Skeletal muscle tissue (tissue), 4 donors: ENCODE data around the gene LHPP. TPM values are rescaled to one million over a fixed set of nuclear protein-coding genes. Genes with fewer than 3 reads are reported as not detected.
A peak's percentile ranks its signal among the peaks of the same experiment; 100 is the strongest.

Experiments used
- H3K27ac ChIP-seq: one replicate; pipeline ENCODE4 v1.7.0; 2013; ENCODE audit warnings: mild to moderate bottlenecking, low read depth, low read length, inconsistent platforms
- H3K27me3 ChIP-seq, 3 donors: one replicate each; pipeline ENCODE4 v1.7.0; 2013; ENCODE audit warnings: low read length in 3 of 3; ENCODE audit not compliant: control insufficient read depth in 3 of 3, insufficient read depth in 3 of 3
- H3K36me3 ChIP-seq, 3 donors: one replicate each; pipeline ENCODE4 v1.7.0; 2013; ENCODE audit warnings: low read length in 3 of 3; ENCODE audit not compliant: control insufficient read depth in 3 of 3, insufficient read depth in 3 of 3
- H3K4me1 ChIP-seq, 3 donors: one replicate each; pipeline ENCODE4 v1.7.0; 2013; ENCODE audit warnings: low read length in 3 of 3, mild to moderate bottlenecking in 3 of 3; ENCODE audit not compliant: control insufficient read depth in 3 of 3, insufficient read depth in 3 of 3
- H3K4me3 ChIP-seq, 3 donors: one replicate each; pipeline ENCODE4 v1.7.0; 2013; ENCODE audit warnings: low read length in 3 of 3
- H3K9ac ChIP-seq, 3 donors: one replicate each; pipeline ENCODE4 v1.7.0; 2013; ENCODE audit warnings: low read length in 3 of 3, mild to moderate bottlenecking in 3 of 3, moderate library complexity in 2 of 3, low read depth in 1 of 3
- H3K9me3 ChIP-seq, 3 donors: one replicate each; pipeline ENCODE4 v1.7.0; 2013; ENCODE audit warnings: low read length in 3 of 3; ENCODE audit not compliant: control insufficient read depth in 3 of 3
- total RNA-seq: library from RNA; depleted of rRNA; stranded (reverse); fragments of >200 nt; gene quantifications from one replicate; pipeline ENCODE4 v1.2.3, GENCODE V29; 2014
- donor health status: Osteomylitis.

Gene LHPP
- total RNA-seq, 1 donor from 2014 or later: 4.2 TPM

- Histone ChIP-seq H3K36me3 (no peaks in the 10 kb centered on the region), H3K27ac (peak overlapping the region; percentile 65), H3K4me3 (peak overlapping the region in 1 of 3 donors; percentile 21), H3K4me1 (peaks cover 79 to 99% (median 88%) of the 10 kb centered on the region in 3 donors), H3K9ac (peak overlapping the region in 1 of 3 donors; percentile 74), H3K9me3 (no peaks in the 10 kb centered on the region), H3K27me3 (no peaks in the 10 kb centered on the region)
Observed at GRCh38 chr10:124625831-124626238, 164.2 kb downstream of the LHPP start.

- Histone ChIP-seq H3K4me3 (no peak overlapping the region), H3K36me3 (no peaks in the 10 kb centered on the region), H3K27me3 (no peaks in the 10 kb centered on the region), H3K27ac (peak overlapping the region; percentile 65), H3K4me1 (peaks cover 79 to 100% (median 89%) of the 10 kb centered on the region in 3 donors), H3K9ac (peak overlapping the region in 2 of 3 donors; percentile 5 to 50), H3K9me3 (no peaks in the 10 kb centered on the region)
Observed at GRCh38 chr10:124626759-124627380, 165.2 kb downstream of the LHPP start.

- Histone ChIP-seq H3K9me3 (no peaks in the 10 kb centered on the region), H3K9ac (peak overlapping the region in 2 of 3 donors; percentile 57 to 64), H3K4me1 (peaks cover 84 to 98% (median 90%) of the 10 kb centered on the region in 3 donors), H3K27me3 (no peaks in the 10 kb centered on the region), H3K27ac (peak overlapping the region; percentile 41), H3K36me3 (no peaks in the 10 kb centered on the region), H3K4me3 (peak overlapping the region in 2 of 3 donors; percentile 23 to 29)
Observed at GRCh38 chr10:124627866-124628675, 166.4 kb downstream of the LHPP start.

GRCh38 chr10:124628676-124629021 is 167.0 kb downstream of the LHPP start:
- peak overlapping the region; percentile 41 for H3K27ac ChIP-seq
- no peaks in the 10 kb centered on the region for H3K9me3 ChIP-seq
- no peaks in the 10 kb centered on the region for H3K36me3 ChIP-seq
- H3K27me3 ChIP-seq: no peaks in the 10 kb centered on the region
- peaks cover 84 to 93% (median 87%) of the 10 kb centered on the region in 3 donors for H3K4me1 ChIP-seq
- peak overlapping the region in 2 of 3 donors; percentile 6 to 23 for H3K4me3 ChIP-seq
- peak overlapping the region in 2 of 3 donors; percentile 57 to 64 for H3K9ac ChIP-seq

GRCh38 chr10:124629415-124629814 is 167.8 kb downstream of the LHPP start:
- H3K9me3 ChIP-seq: no peaks in the 10 kb centered on the region
- no peak overlapping the region for H3K9ac ChIP-seq
- peak overlapping the region; percentile 41 for H3K27ac ChIP-seq
- H3K36me3 ChIP-seq: no peaks in the 10 kb centered on the region
- H3K4me1 ChIP-seq: peaks cover 80 to 85% (median 81%) of the 10 kb centered on the region in 3 donors
- H3K27me3 ChIP-seq: no peaks in the 10 kb centered on the region
- no peak overlapping the region for H3K4me3 ChIP-seq

GRCh38 chr10:124629842-124630241 is 168.2 kb downstream of the LHPP start:
- no peak overlapping the region for H3K9ac ChIP-seq
- H3K36me3 ChIP-seq: no peaks in the 10 kb centered on the region
- no peak overlapping the region for H3K4me3 ChIP-seq
- peak overlapping the region; percentile 41 for H3K27ac ChIP-seq
- peaks cover 76 to 81% (median 77%) of the 10 kb centered on the region in 3 donors for H3K4me1 ChIP-seq
- no peaks in the 10 kb centered on the region for H3K9me3 ChIP-seq
- H3K27me3 ChIP-seq: no peaks in the 10 kb centered on the region

GRCh38 chr10:124630551-124630950 is 168.9 kb downstream of the LHPP start:
- Histone ChIP-seq H3K9me3 (no peaks in the 10 kb centered on the region), H3K4me3 (no peak overlapping the region), H3K4me1 (peaks cover 70 to 74% (median 72%) of the 10 kb centered on the region in 3 donors), H3K36me3 (peaks cover 0 to 2% (median 0%) of the 10 kb centered on the region in 3 donors), H3K27ac (peak overlapping the region; percentile 54), H3K27me3 (no peaks in the 10 kb centered on the region), H3K9ac (peak overlapping the region in 1 of 3 donors; percentile 25)

GRCh38 chr10:124632064-124632531 is 170.5 kb downstream of the LHPP start:
- Histone ChIP-seq H3K4me3 (peak overlapping the region in 2 of 3 donors; percentile 48 to 65), H3K27ac (peak overlapping the region; percentile 25), H3K27me3 (no peaks in the 10 kb centered on the region), H3K36me3 (peaks cover 0 to 2% (median 0%) of the 10 kb centered on the region in 3 donors), H3K9me3 (no peaks in the 10 kb centered on the region), H3K9ac (peak overlapping the region; percentile 10 to 75 (median 69)), H3K4me1 (peaks cover 57 to 60% (median 59%) of the 10 kb centered on the region in 3 donors)

GRCh38 chr10:124632566-124632965 is 170.9 kb downstream of the LHPP start:
- H3K9me3 ChIP-seq: no peaks in the 10 kb centered on the region
- H3K36me3 ChIP-seq: peaks cover 0 to 2% (median 0%) of the 10 kb centered on the region in 3 donors
- peak overlapping the region in 2 of 3 donors; percentile 69 to 75 for H3K9ac ChIP-seq
- peak overlapping the region in 2 of 3 donors; percentile 48 to 65 for H3K4me3 ChIP-seq
- no peaks in the 10 kb centered on the region for H3K27me3 ChIP-seq
- H3K4me1 ChIP-seq: peaks cover 52 to 60% (median 54%) of the 10 kb centered on the region in 3 donors
- peak overlapping the region; percentile 25 for H3K27ac ChIP-seq
